Middle frontal gyrus (tissue), 1 donor: ENCODE results near the gene RNASEH2B.

ENCODE experiments used
- DNase-seq: peaks from one replicate; pipeline ENCODE4 v3.0.0-alpha.2; 2015; ENCODE audit warnings: low spot score; ENCODE audit errors: extremely low spot score

RNASEH2B gene

DNA sequence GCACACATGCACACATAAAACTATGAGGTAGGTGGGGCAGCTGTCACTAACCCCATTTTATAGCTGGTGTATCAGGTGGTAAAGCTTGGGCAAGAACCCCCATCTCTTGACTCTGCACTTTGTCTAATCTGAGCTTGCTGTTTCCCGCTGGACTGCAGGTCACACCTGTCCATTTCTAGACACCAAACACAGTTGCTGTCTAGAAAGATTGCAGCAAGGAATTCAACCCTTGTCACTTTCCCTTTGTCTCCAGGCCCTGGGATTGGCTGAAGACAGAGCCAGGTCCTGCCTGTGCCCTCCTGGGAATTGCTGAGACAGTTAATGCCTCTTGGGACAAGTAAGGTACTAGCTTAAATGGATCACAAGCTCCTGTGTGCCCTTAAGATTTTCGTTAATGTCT, 83.8 kb downstream of the RNASEH2B start:
- no peak for DNase-seq

DNA sequence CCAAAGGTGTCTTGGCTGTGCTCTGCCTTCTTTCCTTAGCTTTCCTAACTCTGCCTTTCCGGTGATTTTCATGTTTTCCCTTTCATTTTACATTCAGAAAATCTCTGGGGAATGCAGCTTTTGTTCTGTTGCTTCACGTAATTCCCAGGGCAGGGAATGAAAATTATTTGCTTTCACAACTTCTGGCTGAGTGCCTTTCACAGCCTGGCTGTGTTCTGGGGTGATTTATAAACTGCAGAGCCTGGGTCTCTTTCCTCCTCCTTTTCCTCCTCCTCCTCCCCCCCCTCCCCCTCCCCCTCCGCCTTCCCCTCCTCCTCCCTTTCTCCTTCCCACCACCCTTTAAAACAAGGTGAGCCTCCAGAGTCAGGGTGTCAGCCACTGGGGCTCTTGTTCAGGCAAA, 84.3 kb downstream of the RNASEH2B start:
- no peak for DNase-seq

DNA sequence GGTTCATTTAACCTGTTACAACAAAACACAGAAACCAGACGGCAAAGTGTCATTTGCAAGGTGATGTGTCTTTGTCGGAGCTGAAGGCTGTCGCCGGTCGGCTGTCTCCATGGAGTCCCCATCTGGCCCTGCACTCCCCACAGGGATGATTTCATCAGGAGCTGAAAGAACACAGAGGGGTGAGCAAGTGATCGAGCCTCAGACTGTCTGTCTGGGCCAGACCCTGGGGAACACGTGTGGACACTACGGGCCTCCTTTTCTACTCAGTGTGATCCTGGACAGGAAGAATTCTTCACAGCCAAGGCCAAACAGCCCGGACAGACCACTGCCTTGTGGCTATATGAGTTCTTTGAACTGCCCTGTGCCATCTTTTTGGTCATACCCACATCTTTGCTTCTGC, 85.1 kb downstream of the RNASEH2B start:
- DNase-seq = no peak

GRCh38 chr13:50995854-50996253, 86.3 kb downstream of the RNASEH2B start:
- DNase-seq = no peak

DNA sequence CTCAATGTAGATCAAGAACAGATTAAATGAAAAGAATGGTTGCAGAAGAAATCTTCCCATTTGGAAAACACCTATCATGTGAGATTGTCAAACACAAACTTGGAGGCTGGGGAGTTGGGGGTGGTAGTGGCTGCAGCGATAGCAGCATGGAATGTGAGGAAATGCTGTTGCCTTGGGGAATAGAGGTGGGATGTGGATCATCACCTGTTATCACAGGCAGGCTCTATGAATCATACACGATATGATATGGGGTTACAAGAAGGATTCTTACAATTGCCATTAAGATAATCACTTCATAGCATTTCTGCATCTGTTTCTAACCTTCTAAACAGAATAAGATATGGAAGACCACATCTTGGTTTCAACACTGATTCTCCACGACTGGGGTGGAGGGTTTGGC, 88.7 kb downstream of the RNASEH2B start:
- DNase-seq = no peak

DNA sequence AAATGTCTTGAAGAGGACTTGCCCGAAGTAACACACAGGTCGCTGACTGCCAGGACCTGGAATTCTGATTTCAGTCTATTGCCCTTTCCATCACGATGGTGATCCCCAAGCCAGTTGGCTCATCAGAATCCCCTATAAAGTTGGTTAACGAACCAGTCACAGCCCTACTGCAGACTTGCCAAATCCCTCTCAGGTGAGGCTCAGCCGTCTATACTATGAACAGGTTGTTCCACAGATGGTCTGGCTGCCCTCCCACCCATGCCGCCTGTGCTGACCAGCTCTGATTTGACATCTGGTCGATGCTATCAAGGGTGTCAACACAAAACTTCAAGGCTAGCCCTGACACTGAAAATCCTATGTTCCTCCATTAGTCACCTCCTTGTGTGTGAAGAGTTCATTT, 90.0 kb downstream of the RNASEH2B start:
- DNase-seq = no peak

GRCh38 chr13:51000061-51000460, 90.5 kb downstream of the RNASEH2B start:
- no peak for DNase-seq

DNA sequence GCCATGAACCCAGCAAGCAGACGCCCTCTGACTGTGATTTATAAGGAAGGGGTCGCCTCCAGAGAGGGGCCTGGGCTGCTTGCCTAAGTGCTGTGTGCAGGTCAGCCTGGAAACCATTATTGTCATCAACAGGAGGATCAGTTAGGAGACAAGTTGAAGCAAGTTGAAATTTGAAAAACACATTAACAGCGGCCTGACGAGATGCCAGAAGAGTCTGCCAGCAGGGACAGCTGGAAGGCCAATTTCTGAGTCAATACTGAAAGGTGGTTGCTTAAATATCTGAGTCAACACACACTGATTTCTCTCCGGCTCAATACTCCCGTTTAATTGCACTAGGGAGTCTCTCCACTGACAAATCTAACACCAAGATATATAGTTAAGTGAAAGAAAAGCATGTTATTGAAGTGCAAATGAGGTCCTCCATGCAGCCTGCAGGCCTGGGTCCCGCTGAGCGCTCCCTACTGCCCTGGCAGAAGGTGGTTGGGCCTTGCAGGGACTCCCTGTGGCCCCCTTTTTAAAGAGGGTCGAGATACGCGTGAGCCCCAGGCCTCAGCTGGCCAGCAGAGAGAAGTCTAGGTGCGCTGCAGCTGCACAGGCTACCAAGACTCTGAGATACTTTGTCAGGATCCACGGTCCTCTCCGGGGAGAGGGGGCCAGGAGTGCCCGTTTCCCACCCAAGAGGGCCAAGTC, 91.1 kb downstream of the RNASEH2B start:
- no peak for DNase-seq

DNA sequence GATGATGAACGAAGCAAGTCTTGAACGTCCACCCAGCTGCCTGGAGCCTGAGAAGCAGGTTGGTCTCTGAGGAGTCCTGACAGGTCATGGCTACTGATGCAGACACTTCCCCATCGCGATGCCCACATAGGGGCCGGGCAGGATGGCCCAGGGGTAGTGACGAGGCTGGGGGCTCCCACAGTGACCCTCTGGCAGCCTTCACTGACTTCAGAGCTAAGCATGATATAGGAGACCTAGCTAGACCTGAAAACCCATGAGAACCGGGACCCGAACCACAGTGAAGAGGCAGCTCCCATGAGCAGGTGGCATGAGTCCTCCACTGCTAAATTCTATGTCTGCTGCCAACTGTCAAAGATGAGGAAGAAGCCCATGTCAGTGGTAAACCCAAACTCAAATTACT, 91.7 kb downstream of the RNASEH2B start:
- no peak for DNase-seq

DNA sequence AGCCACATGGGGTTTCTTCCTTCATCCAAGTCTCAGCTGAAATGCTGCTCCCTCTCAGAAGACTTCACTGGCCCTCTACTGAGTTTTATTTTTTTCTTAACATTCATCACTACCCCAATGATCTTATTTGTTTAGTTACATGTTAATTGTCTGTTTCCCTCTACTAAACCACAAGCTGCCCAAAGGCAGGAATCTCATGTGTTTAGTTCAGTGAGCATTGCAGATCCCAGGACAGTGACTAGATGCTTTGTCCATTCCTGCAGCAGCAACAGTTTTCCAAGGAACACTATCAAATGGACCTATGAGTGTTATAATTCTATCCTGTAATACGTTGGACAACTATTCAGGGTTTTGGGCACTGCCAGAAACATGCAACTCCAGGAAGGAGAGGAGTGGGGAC, 93.1 kb downstream of the RNASEH2B start:
- no peak for DNase-seq

DNA sequence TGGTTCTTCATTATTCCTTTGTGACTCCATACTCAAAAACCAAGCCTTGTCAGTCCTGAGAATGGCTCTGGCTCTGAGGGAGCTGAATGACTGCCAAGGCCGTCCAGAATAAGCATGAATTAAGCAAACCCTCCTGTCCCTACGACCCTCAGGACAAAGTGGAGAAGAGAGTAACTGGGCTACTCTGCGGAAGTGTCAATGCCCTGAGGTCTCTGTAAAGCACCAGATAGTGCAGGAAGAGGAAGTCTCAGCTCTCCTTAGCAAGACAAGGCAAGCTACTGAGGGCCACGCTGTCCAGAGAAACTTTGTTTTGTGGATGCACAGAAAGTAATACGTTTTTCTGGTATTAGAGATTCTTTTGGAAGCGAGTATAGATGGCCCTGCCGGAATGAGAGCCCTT, 94.1 kb downstream of the RNASEH2B start:
- DNase-seq = no peak

GRCh38 chr13:51004111-51004865, 94.7 kb downstream of the RNASEH2B start:
- no peak for DNase-seq

DNA sequence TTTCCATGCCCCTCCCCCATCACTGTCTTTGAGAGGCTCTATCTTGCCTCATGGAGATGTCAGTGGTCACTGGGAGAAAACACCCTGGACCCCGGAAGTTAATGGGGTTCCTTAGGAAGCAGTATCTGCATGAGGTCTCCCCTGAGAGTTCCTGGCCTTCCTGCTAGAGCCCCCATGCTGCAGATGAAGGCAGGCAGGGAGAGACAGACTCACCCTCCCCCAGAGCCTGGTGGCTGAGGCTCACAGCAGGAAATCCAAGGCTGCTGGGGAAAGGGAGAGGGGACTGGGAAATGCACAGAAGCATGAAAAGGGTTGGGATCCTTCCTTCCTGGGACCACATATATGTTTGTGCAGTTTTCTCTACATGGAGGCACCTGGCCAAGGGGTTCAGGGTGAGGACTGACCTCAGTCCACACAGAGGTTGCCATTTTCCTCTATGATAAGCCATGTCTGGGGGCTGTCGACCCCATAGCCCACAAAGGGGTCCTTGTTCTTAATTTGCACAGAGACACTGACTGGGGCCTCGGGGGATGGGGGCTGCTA, 95.4 kb downstream of the RNASEH2B start:
- no peak for DNase-seq

- DNase-seq = no peak
Observed at GRCh38 chr13:51005566-51005965, 96.0 kb downstream of the RNASEH2B start.
